MCF 10A (cell line): ENCODE data around the gene PTPRN2. TPM values are rescaled to one million over a fixed set of nuclear protein-coding genes. Genes with fewer than 3 reads are reported as not detected.

Experiments
- BruUV-seq: library from RNA; stranded (reverse); fragments of 400-500 nt; replicated peaks from 2 replicates; lab custom pipeline; 2021; lab: Mats Ljungman, UMichigan
- CTCF ChIA-PET: fragments of 300-600 bp; sonication (Branson Sonifier 250); formaldehyde crosslinking; extraction: SDS; loops from one replicate; lab custom pipeline; 2021; ENCODE audit warnings: antibody characterized with exemption, inconsistent platforms; lab: Yijun Ruan, JAX
- POLR2A ChIA-PET: fragments of 300-600, 350-650 bp; sonication (Branson Sonifier 250); formaldehyde crosslinking; extraction: SDS; loops from one replicate; lab custom pipeline; 2020; ENCODE audit warnings: antibody characterized with exemption, inconsistent platforms; lab: Yijun Ruan, JAX
- DNase-seq: peaks from one replicate; pipeline ENCODE4 v3.0.0-alpha.2; 2018; ENCODE audit not compliant: unreplicated experiment
- H3K27ac Mint-ChIP-seq: one replicate; pipeline ENCODE4 v1.8.0; 2022; ENCODE audit warnings: mild to moderate bottlenecking, low read depth, mixed read lengths; ENCODE audit not compliant: unreplicated experiment
- H3K27me3 Mint-ChIP-seq: one replicate; pipeline ENCODE4 v1.8.0; 2022; ENCODE audit warnings: mixed read lengths; ENCODE audit not compliant: insufficient read depth, unreplicated experiment
- H3K36me3 Mint-ChIP-seq: one replicate; pipeline ENCODE4 v1.8.0; 2022; ENCODE audit warnings: mild to moderate bottlenecking, moderate library complexity, mixed read lengths; ENCODE audit not compliant: insufficient read depth, unreplicated experiment
- H3K4me1 Mint-ChIP-seq: one replicate; pipeline ENCODE4 v1.8.0; 2022; ENCODE audit warnings: mixed read lengths; ENCODE audit not compliant: insufficient read depth, unreplicated experiment
- H3K4me3 Mint-ChIP-seq: one replicate; pipeline ENCODE4 v1.8.0; 2022; ENCODE audit warnings: mild to moderate bottlenecking, moderate library complexity, mixed read lengths; ENCODE audit not compliant: unreplicated experiment
- H3K9me3 Mint-ChIP-seq: one replicate; pipeline ENCODE4 v1.8.0; 2022; ENCODE audit warnings: mixed read lengths; ENCODE audit not compliant: unreplicated experiment
- CTCF ChIP-seq: fragments of 200-600 bp; IDR thresholded peaks from one replicate; pipeline ENCODE4 v1.8.0; 2022; ENCODE audit warnings: antibody characterized with exemption, mild to moderate bottlenecking; ENCODE audit not compliant: unreplicated experiment
- intact Hi-C: fragments of 100-400 bp; cut with micrococcal nuclease; formaldehyde crosslinking; loops from 2 replicates; pipeline ENCODE4 v1.14.1; 2022
- total RNA-seq: library from RNA; stranded (reverse); gene quantifications from 2 replicates; pipeline ENCODE4 v1.2.3, GENCODE V29; 2022

PTPRN2 gene
- total RNA-seq, 1 experiment from 2014 or later = 4.5 TPM

DNA sequence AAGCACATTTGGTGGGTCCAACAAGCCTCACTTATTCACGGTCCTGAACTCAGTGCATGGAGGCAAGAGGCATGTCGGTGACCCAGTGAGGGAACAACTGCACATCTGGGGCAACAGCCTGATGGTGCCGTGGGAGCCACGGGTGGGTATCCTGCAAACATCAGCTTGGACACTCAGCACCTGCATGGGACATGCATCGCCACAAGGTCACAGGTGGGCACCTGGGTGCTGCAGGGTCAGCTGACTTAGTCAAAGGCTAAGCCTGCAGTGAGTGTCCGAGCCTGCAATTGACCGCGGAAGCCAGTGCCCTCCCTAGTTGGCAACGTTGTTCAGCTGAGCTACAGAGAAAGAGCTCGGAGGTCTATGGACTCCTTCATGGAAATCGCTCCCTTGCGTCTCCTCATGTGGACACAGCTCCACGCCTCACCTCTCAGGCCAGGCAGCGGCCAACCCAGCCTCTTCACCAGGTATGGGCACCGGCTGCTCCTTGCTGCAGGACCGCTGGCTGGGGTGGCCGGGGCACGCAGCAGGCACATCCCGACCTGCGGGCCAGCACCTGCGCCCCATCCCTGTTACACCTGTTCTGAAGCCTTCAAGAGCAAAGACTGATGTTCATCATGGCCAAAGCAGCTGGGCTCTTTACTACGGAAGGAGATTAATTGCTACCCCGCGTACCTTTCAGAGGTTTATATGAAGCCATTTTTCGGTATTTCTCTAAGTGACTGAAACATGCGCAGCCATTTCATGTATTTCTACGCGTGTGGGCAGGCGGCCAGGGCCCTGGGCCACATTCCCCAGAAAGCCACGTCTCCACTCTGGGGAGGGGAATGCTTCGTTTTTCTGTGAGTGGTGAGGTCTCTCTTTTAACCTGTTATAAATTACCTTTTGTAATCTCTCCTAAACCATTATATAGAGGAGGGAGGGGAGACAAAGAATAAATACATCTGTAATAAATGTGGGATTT, 870.1 kb downstream of the PTPRN2 start:
- ChIA-PET POLR2A (no interaction called here), CTCF (no interaction called here)
- H3K9me3 Mint-ChIP-seq = peaks cover 14% of the 10 kb centered on the region
- H3K36me3 Mint-ChIP-seq = peaks cover 6% of the 10 kb centered on the region
- BruUV-seq = no TSS peak
- no peak for TF ChIP-seq CTCF
- no peak overlapping the region for H3K27ac Mint-ChIP-seq
- intact Hi-C loops = no loop called here
- H3K4me3 Mint-ChIP-seq = no peak overlapping the region
- no peaks in the 10 kb centered on the region for H3K4me1 Mint-ChIP-seq
- no peaks in the 10 kb centered on the region for H3K27me3 Mint-ChIP-seq
- DNase-seq = no peak

DNA sequence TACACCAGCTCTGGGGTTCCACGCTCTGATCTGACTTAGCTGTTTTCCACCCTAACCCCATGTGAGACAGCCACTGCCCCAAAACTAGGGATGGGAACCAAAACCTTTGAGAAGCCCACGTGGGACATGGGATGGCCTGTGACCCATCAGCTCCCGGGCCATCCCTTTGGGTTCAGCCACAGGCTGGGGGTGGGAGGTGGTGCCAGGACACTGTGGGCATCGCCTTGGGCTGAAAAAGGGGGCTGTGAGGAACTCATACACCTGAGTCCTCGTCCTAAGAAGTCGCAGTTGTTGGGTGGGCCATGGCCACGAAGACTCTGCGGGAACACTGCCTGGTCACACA, 871.7 kb downstream of the PTPRN2 start:
- BruUV-seq = no TSS peak
- no peak for DNase-seq
- H3K9me3 Mint-ChIP-seq = peaks cover 14% of the 10 kb centered on the region
- TF ChIP-seq CTCF = no peak
- H3K4me3 Mint-ChIP-seq = no peak overlapping the region
- H3K4me1 Mint-ChIP-seq = no peaks in the 10 kb centered on the region
- POLR2A ChIA-PET = interaction anchor here (0.6 kb wide), 1 partner anchor 450 kb away, joined by 3 read pairs; no protein-coding TSS in a partner anchor
- intact Hi-C loops = no loop called here
- H3K27ac Mint-ChIP-seq = no peak overlapping the region
- CTCF ChIA-PET = no interaction called here
- peaks cover 6% of the 10 kb centered on the region for H3K36me3 Mint-ChIP-seq
- no peaks in the 10 kb centered on the region for H3K27me3 Mint-ChIP-seq

DNA sequence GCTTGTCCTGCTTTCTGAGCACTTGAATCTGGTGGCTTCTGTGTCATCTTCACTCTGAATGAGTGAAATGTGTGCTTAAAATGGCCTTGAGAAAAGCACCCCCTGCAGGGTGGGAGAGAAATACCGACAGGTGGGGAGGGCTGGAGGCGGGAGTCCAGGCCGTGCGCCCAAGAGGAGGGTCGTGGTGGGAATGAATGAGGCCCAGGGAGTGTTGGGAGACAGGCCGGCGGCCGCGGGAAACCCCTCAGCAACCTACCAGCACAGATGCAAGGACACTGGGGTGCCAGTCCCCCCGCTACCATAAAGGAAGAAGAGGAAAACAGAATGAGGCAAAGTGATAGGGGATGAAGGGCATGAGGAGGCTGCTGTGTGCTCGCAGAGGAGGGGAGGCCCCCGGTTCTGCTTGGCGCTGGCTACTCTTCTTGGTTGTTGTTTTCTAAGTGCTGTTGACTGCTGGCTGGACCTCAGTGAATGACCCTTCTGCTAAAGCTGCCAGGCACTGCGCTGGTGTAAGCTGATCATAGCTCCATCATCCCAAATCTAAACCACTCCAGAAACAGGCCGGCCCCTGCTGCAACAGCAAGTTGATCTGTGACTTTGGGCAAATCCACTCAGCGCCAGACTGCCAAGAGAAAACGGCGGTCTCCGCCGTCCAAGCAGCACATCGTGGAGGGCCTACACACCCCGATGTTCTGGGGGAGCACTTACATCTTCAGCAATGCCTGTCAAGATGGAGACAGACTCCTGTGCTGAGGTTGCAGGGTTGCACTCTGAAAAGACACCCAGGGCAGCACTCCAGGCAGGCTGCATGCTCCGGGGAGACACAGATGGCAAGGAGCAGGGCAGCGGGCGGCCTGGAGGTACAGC, 872.3 kb downstream of the PTPRN2 start:
- Mint-ChIP-seq H3K27me3 (no peaks in the 10 kb centered on the region), H3K36me3 (peaks cover 6% of the 10 kb centered on the region), H3K27ac (no peak overlapping the region), H3K4me3 (no peak overlapping the region), H3K4me1 (no peaks in the 10 kb centered on the region), H3K9me3 (peaks cover 14% of the 10 kb centered on the region)
- no TSS peak for BruUV-seq
- CTCF ChIA-PET = interaction anchor here (0.5 to 0.7 kb wide), 2 partner anchors 274 to 1312 kb away, joined by 3 read pairs; no protein-coding TSS in a partner anchor
- no peak for TF ChIP-seq CTCF
- intact Hi-C loops = no loop called here
- POLR2A ChIA-PET = interaction anchor here (0.6 kb wide), 1 partner anchor 450 kb away, joined by 3 read pairs; no protein-coding TSS in a partner anchor
- no peak for DNase-seq
